ENCODE measurements around the gene TTC28.

DNA sequence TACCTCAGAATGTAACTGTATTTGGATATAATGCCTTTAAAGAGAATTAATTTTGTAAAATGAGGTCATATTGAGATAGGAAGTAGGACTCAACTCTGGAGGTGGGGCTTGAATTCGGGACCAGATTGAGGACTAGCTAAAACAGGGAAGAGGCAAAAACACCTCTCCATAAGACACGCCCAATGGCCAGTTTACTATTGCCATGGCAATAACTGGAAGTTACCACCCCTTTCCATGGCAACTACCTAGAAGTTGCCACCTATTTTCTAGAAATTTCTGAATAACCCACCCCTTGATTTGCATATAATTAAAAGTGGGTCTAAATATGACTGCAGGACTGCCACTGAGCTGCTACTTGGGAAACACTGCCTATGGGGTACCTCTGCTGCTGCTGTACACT is 206.4 kb downstream of the TTC28 start:
- TF ChIP-seq, protein P1, sequence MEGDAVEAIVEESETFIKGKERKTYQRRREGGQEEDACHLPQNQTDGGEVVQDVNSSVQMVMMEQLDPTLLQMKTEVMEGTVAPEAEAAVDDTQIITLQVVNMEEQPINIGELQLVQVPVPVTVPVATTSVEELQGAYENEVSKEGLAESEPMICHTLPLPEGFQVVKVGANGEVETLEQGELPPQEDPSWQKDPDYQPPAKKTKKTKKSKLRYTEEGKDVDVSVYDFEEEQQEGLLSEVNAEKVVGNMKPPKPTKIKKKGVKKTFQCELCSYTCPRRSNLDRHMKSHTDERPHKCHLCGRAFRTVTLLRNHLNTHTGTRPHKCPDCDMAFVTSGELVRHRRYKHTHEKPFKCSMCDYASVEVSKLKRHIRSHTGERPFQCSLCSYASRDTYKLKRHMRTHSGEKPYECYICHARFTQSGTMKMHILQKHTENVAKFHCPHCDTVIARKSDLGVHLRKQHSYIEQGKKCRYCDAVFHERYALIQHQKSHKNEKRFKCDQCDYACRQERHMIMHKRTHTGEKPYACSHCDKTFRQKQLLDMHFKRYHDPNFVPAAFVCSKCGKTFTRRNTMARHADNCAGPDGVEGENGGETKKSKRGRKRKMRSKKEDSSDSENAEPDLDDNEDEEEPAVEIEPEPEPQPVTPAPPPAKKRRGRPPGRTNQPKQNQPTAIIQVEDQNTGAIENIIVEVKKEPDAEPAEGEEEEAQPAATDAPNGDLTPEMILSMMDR (IDR thresholded peaks at IDR 0.05): no peak
- TF ChIP-seq POLR2AphosphoS5 (IDR thresholded peaks at IDR 0.05) (no peak), EP300 (IDR thresholded peaks at IDR 0.05) (no peak)

All from sigmoid colon (tissue), 4 donors.